Nucleus accumbens (tissue), 56 donors: Measurements from ENCODE around the gene MN1.
A peak's percentile ranks its signal among the peaks of the same experiment; 100 is the strongest.

ENCODE experiments used
- DNase-seq, 56 donors: peaks; one replicate each; lab custom pipeline; 2025; lab: John Stamatoyannopoulos, UW

Gene MN1

GRCh38 chr22:27724157-27724556 lies 77.4 kb downstream of the MN1 start:
- no peak for DNase-seq

- no peak for DNase-seq
Observed at GRCh38 chr22:27723708-27724107, 77.8 kb downstream of the MN1 start.

- DNase-seq: no peak
Observed at GRCh38 chr22:27723158-27723557, 78.4 kb downstream of the MN1 start.

GRCh38 chr22:27720860-27721259 lies 80.7 kb downstream of the MN1 start:
- DNase-seq: no peak

- peak in 37 of 56 donors; percentile 3 to 83 (median 27) for DNase-seq
Observed at GRCh38 chr22:27719535-27720227, 81.9 kb downstream of the MN1 start.

GRCh38 chr22:27719036-27719347 lies 82.6 kb downstream of the MN1 start:
- DNase-seq: no peak

GRCh38 chr22:27718186-27719035 lies 83.1 kb downstream of the MN1 start:
- peak in 41 of 56 donors; percentile 2 to 81 (median 37) for DNase-seq

GRCh38 chr22:27717094-27717493 lies 84.5 kb downstream of the MN1 start:
- no peak for DNase-seq

- DNase-seq: no peak
Observed at GRCh38 chr22:27716074-27716473, 85.5 kb downstream of the MN1 start.

GRCh38 chr22:27715106-27715505 lies 86.5 kb downstream of the MN1 start:
- DNase-seq: peak in 54 of 56 donors; percentile 13 to 94 (median 73)

- no peak for DNase-seq
Observed at GRCh38 chr22:27714068-27714467, 87.5 kb downstream of the MN1 start.

GRCh38 chr22:27713461-27713860 lies 88.1 kb downstream of the MN1 start:
- DNase-seq: no peak

- DNase-seq: no peak
Observed at GRCh38 chr22:27711756-27712155, 89.8 kb downstream of the MN1 start.

GRCh38 chr22:27711012-27711411 lies 90.5 kb downstream of the MN1 start:
- no peak for DNase-seq

GRCh38 chr22:27709919-27710675 lies 91.5 kb downstream of the MN1 start:
- no peak for DNase-seq

- no peak for DNase-seq
Observed at GRCh38 chr22:27706489-27706888, 95.1 kb downstream of the MN1 start.

GRCh38 chr22:27705408-27706080 lies 96.0 kb downstream of the MN1 start:
- no peak for DNase-seq

GRCh38 chr22:27704581-27704980 lies 97.0 kb downstream of the MN1 start:
- DNase-seq: no peak

GRCh38 chr22:27699383-27700019 lies 102.1 kb downstream of the MN1 start:
- no peak for DNase-seq

GRCh38 chr22:27698813-27699212 lies 102.7 kb downstream of the MN1 start:
- no peak for DNase-seq
